ENCODE data around the gene DDB1.

GRCh38 chr11:61339490-61339878, 6.6 kb upstream of the DDB1 start:
- TF ChIP-seq CTCF (IDR thresholded peaks at IDR 0.05; ENCODE audit: low read depth, low read length, poor library complexity, severe bottlenecking) = no peak
- no peak for TF ChIP-seq EZH2phosphoT487 (IDR thresholded peaks at IDR 0.05; ENCODE audit: borderline replicate concordance, low read length)
